HTERT RPE-1 (cell line): ENCODE results near the gene WNT4.
"Not testable (repeated sequence)": the region's sequence is repeated elsewhere in the genome, so short reads cannot be mapped to it uniquely, and the experiment has no call there.

ENCODE experiments used
- in situ Hi-C: fragments of 300-500 bp; cut with MboI; formaldehyde crosslinking; loops from 4 replicates; pipeline ENCODE4 v1.14.3; 2020; ENCODE audit warnings: low sequenced_read_pairs

Gene WNT4

GRCh38 chr1:22114083-22115012, 28.5 kb downstream of the WNT4 start:
- in situ Hi-C loops, result no loop called here

GRCh38 chr1:22112554-22112953, 30.3 kb downstream of the WNT4 start:
- in situ Hi-C loops, result no loop called here

DNA sequence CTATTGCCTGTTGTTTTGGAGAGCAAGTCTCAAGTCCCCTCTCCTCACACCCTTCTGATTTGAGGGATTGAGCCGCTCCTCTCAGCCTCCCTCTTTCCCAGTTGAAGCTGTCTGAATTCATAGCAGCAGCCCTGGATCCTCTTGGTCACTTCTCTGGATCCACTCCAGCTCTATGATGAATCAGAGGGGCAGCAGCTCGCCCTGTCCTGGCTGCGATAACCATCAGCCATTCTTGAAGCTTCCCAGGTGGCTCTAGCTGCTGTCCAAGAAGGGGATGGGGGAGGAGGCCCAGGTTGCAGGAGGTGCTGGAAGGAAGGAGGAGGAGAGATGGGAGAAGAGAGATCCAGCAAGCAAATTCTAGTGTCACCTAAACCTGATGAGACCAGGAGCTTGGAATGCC, 31.3 kb downstream of the WNT4 start:
- in situ Hi-C loops, result no loop called here

DNA sequence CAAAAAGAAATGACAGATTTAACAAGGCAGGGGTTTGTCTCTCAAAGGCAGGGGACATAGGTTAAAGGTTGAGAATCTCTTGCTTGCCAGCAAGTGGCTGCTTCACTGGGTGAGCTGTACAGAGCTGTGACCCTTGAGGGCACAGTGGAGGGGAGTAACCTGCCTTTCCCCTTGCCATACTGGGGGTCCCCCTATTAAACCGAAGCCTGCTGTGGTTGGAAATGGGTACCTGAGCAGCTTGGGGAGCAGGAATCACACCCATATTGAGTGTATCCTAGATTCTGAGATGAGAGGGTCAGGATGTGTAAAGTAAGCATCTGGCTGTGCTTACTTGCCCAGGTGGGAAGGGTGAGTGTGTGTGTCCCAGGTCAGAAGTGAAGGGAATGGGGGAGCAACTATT, 31.8 kb downstream of the WNT4 start:
- in situ Hi-C loops, result no loop called here

GRCh38 chr1:22110016-22110415, 32.9 kb downstream of the WNT4 start:
- in situ Hi-C loops, result no loop called here

DNA sequence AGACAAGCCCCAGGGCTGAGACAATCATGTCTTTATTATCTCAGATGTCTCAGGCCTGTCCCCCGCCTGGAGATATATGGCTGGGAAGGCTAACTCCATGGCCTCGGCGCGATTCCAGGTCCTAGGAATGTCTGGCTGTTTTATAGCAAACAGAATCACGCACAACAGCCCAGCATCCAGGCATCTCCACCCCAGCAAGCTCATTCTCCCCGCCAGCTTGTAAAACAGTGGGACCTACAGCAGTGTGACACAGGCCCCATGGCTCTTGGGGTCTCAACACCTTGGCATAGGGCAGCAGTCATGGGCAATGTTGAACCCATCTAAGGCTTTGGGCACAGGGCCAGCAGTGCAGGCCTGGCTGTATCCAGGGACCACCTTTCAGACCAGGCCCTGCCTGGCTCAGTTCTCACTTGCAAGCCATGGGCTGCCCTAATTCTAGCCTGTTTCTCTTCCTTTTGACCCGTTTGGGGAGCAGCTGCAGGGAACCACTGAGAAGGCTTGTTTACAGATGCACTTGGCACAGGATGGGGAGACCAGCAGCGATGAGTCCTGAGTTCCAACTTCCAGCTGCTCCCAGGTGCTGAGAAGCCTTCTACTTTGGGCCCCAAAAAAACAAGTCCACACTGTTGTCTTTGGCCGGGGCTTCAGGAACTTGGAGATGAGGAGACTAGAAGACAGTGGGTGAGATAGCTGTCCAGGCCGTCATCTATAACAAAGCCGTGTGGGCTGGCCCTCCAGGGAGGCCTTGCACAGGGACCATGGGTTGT, 34.4 kb downstream of the WNT4 start:
- in situ Hi-C loops, result no loop called here

DNA sequence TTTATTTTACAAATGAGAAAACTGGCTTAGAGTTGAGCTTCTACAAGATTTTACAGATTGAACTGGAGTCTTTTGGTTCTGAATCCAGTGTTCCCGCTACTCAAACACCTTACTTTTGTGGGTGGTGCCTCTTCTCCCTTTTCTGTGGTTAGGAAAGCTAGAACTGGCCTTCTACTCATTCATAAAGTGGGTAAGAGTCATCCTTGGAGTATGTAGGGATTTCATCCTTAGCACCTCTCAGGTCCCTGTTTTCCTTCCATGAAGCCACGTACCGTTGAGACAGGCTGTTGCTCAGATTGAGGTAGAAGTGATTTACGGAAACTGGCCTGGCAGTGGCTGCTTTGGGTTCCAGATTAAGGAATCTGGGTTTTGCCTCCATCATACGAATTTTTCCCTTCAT, 35.8 kb downstream of the WNT4 start:
- in situ Hi-C loops, result no loop called here

DNA sequence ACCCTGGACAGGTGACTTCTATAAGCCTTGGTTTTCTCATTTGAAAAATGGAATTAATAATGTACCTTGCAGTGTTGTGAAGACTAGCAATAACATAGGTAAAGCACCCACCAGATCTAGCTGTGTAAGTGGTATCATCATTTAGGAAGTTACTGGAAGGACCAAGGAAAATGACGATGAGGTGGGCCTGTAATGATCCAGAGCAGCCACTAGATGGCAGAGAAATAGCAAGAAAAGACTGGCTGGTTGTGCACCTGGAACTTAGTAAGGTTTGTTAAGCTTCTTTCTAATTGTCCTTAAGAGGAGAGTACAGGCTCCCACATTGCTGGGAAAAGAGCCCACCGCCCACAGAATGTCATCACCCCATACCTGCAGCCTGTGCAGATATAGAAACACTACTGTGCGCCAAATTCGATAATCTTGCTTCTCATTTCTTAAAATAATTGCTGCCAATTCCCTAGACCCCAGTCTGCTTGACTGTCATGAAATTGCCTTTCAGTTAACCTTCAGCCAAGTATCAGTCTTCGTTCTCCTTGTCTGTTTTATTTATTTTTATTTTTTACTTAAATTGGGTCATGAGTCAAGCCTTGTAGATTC, 37.2 kb downstream of the WNT4 start:
- in situ Hi-C loops, result no loop called here

DNA sequence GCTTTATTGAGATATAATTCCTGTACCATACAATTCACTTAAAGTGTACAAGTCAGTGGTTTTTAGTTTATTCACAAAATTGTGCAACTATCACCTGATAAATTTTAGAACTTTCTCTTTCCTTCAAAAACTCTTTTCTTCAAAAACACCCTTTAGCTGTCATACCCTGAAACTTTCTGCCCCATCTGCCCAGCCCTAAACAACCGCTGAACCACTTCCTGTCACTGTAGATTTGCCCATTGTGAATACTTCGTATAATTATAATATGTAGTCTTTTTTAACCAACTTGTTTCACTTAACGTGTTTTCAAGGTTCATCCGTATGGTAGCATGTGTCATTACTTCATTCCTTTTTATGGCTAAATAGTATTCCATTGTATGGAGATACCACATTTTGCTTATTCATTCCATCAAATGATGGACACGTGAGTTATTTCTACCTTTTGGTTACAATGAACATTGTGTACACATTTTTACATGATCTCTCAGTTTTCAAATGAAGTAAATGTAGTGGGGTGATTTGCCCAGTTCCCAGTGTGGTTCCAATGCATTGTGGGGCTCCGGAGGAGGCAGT, 37.9 kb downstream of the WNT4 start:
- in situ Hi-C loops, result no loop called here

DNA sequence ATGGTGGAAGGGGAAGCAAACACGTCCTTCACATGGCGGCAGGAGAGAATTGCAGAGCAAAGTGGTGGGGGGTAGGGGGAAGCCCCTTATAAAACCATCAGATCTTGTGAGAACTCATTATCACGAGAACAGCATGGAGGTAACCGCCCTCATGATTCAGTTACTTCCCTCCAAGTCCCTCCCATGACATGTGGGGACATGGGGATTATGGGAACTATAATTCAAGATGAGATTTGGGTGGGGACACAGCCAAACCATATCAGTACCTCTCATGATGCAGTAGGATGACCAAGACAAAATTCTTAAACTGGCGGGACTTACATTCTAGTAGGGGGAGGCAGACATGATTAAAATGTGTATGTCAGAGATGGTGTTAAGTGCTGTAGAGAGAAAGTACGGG, 38.8 kb downstream of the WNT4 start:
- in situ Hi-C loops, result no loop called here

- in situ Hi-C loops, result no loop called here
Observed at GRCh38 chr1:22102746-22103145, 40.2 kb downstream of the WNT4 start.

DNA sequence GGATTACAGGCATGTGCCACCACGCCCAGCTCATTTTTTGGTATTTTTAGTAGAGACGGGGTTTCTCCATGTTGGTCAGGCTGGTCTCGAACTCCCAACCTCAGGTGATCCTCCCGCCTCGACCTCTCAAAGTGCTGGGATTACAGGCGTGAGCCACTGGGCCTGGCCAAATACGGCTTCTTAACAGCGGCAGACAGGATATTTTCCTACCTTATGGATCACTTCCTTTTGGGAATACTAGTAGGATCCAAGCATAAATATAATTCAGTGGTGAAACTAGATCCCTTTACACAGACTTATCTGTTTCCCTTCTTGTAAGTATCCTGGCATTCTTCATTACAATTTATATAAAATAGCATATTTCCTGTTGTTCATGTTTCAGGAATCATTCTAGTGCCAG, 40.9 kb downstream of the WNT4 start:
- in situ Hi-C loops, result no loop called here

- in situ Hi-C loops, result no loop called here
Observed at GRCh38 chr1:22101199-22101598, 41.7 kb downstream of the WNT4 start.

- in situ Hi-C loops, result no loop called here
Observed at GRCh38 chr1:22100168-22100567, 42.7 kb downstream of the WNT4 start.

DNA sequence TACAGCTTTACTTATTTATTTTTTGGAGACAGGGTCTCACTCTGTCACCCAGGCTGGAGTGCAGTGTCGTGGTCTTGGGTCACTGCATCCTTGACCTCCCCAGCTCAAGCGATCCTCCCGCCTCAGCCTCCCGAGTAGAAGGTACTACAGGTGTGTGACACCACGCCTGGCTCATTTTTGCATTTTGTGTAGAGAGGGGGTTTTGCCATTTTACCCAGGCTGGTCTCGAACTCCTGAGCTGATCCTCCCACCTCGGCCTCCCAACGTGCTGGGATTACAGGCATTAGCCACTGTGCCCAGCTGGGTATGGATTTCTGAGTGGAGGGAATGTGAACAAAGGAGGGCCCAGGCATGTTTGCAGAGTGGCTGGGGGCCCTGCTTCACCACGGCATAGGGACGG, 44.1 kb downstream of the WNT4 start:
- in situ Hi-C loops, result no loop called here

GRCh38 chr1:22096463-22096862, 46.4 kb downstream of the WNT4 start:
- in situ Hi-C loops, result no loop called here

DNA sequence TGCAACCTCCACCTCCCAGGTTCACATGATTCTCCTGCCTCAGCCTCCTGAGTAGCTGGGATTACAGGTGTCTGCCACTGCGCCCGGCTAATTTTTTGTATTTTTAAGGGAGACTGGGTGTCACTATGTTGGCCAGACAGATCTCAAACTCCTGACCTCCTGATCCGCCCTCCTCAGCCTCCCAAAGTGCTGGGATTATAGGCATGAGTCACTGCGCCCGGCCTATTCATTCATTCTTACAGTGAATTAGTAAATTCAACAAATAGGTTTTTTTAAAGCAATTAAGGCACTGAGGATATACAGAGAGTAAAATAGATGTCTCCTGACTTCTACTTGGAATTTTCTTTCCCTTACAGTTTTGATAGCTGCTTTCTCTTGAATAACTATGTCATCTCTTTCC, 46.9 kb downstream of the WNT4 start:
- in situ Hi-C loops, result no loop called here

DNA sequence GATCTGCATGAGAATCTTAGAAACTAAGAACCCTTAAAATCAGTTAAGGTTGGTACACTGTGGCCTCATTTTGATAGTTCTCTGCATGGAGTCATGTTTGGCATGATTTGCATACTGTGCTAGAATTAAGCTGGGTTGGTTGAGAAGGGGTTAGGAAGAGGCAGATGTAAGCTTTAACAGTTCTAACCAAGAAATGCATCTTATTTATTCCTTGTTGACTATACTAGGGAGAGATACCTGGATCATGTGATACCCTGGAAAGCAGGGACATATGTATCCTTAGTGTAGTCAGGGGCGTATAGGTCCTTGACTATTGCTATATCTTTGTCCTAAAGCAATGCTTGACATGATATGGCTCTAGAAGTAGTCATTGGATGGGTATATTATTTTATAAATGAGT, 49.4 kb downstream of the WNT4 start:
- in situ Hi-C loops, result no loop called here

GRCh38 chr1:22092026-22092768, 50.7 kb downstream of the WNT4 start:
- in situ Hi-C loops, result not testable (repeated sequence)

- in situ Hi-C loops, result no loop called here
Observed at GRCh38 chr1:22090867-22091266, 52.0 kb downstream of the WNT4 start.

DNA sequence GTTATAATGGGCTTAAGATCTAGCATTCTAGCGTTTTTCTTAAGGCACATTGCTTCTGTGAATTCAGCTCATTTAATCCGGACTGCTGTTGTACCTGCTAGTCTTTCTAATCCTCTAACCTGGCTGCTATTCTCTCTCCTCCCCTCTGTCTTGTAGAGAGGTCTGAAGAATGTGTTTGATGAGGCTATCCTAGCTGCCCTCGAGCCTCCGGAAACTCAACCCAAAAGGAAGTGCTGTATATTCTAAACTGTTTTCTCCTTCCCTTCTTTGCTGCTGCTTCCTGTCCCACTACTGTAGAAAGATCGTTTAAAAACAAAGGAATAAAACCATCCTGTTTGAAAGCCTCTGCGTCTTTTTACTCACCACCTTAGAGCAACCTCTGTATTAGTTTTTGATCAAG, 53.1 kb downstream of the WNT4 start:
- in situ Hi-C loops, result no loop called here
